Activated CD4-positive, alpha-beta T cell treated with anti-CD3 and anti-CD28 coated beads, Interleukin-2, amount 50 U/mL, for 1 hour (primary cell): ENCODE data around the gene NFIC.
A peak's percentile ranks its signal among the peaks of the same experiment; 100 is the strongest.
"Not testable (repeated sequence)": the region's sequence is repeated elsewhere in the genome, so short reads cannot be mapped to it uniquely, and the experiment has no call there.

Experiments
- DNase-seq: peaks from one replicate; pipeline ENCODE4 v3.0.0-alpha.2; 2020

The NFIC gene

GRCh38 chr19:3496392-3497273 lies 130.2 kb downstream of the NFIC start:
- DNase-seq: no peak

GRCh38 chr19:3497757-3498520 lies 131.6 kb downstream of the NFIC start:
- no peak for DNase-seq

GRCh38 chr19:3499738-3500428 lies 133.5 kb downstream of the NFIC start:
- no peak for DNase-seq

GRCh38 chr19:3500429-3501101 lies 134.2 kb downstream of the NFIC start, which contains the start of gene DOHH:
TSS of gene DOHH (minus strand) at chr19:3500674. CDS start at chr19:3496814, 3,860 bp downstream.
- DNase-seq: peak; percentile 95

GRCh38 chr19:3501780-3502179 lies 135.4 kb downstream of the NFIC start:
- DNase-seq: no peak

- DNase-seq: no peak
Measured at GRCh38 chr19:3503036-3503572, 136.7 kb downstream of the NFIC start.

- DNase-seq: no peak
Measured at GRCh38 chr19:3504735-3505134, 138.4 kb downstream of the NFIC start.

GRCh38 chr19:3505598-3506383 lies 139.4 kb downstream of the NFIC start, which contains the start of gene FZR1:
TSS of gene FZR1 (plus strand) at chr19:3506311. CDS start at chr19:3522990, 16,679 bp downstream.
- DNase-seq: peak; percentile 99

GRCh38 chr19:3506384-3507340 lies 140.3 kb downstream of the NFIC start:
- DNase-seq: peak; percentile 22

- peak; percentile 51 for DNase-seq
Measured at GRCh38 chr19:3507371-3508120, 141.2 kb downstream of the NFIC start.

- DNase-seq: not testable (repeated sequence)
Measured at GRCh38 chr19:3508121-3508661, 141.8 kb downstream of the NFIC start.

GRCh38 chr19:3508771-3509535 lies 142.6 kb downstream of the NFIC start:
- no peak for DNase-seq

- DNase-seq: no peak
Measured at GRCh38 chr19:3509566-3509989, 143.2 kb downstream of the NFIC start.

GRCh38 chr19:3510727-3511126 lies 144.3 kb downstream of the NFIC start:
- DNase-seq: no peak

- DNase-seq: no peak
Measured at GRCh38 chr19:3511506-3512251, 145.3 kb downstream of the NFIC start.

- DNase-seq: no peak
Measured at GRCh38 chr19:3512562-3513228, 146.3 kb downstream of the NFIC start.
